B cell (primary cell): ENCODE results near the gene ZCCHC3. TPM values are rescaled to one million over a fixed set of nuclear protein-coding genes. Genes with fewer than 3 reads are reported as not detected.

Experiments used
- ATAC-seq: fragments of 200-7000 bp; cut with Tn5 transposase; one replicate; pipeline ENCODE4 v1.10.0; 2021; ENCODE audit warnings: low read depth, mild to moderate bottlenecking, moderate number of reproducible peaks, moderate library complexity
- CTCF ChIA-PET: fragments of 350-600 bp; sonication (Branson Sonifier 250); formaldehyde crosslinking; loops from one replicate; lab custom pipeline; 2021; ENCODE audit warnings: antibody characterized with exemption, inconsistent platforms; lab: Charles Lee
- POLR2A ChIA-PET: fragments of 350-600 bp; sonication (Branson Sonifier 250); formaldehyde crosslinking; loops from one replicate; lab custom pipeline; 2021; ENCODE audit warnings: antibody characterized with exemption; lab: Charles Lee
- DNase-seq: peaks from one replicate; pipeline ENCODE4 v3.0.0; 2013
- H2AFZ ChIP-seq: 2 replicates; pipeline ENCODE4 v1.6.1; 2012; ENCODE audit warnings: mild to moderate bottlenecking, low read depth, low read length; ENCODE audit not compliant: insufficient read depth, poor library complexity, severe bottlenecking
- H3K27ac ChIP-seq, 2 donors: 1 replicate in 1 of 2; 2 replicates in 1 of 2; pipeline ENCODE4 v1.5.1; 2012 to 2013; ENCODE audit warnings: low read length in 2 of 2, mild to moderate bottlenecking in 2 of 2, moderate library complexity in 1 of 2
- H3K27me3 ChIP-seq, 4 experiments: fragments of 200-600 bp in 1 of 4; sonication (generic) in 1 of 4; replicated peaks in 1 of 4; 1 replicate in 2 of 4; 2 replicates in 2 of 4; pipeline versions ENCODE4 v1.6.1 to v1.7.0; 2013 to 2016; ENCODE audit warnings: low read length in 3 of 4, mild to moderate bottlenecking in 2 of 4, mixed read lengths in 1 of 4, moderate library complexity in 1 of 4; ENCODE audit not compliant: insufficient read depth in 4 of 4, control insufficient read depth in 3 of 4; ENCODE audit errors: control extremely low read depth in 1 of 4
- H3K36me3 ChIP-seq, 2 experiments: replicated peaks in 1 of 2; 1 replicate in 1 of 2; 2 replicates in 1 of 2; pipeline versions ENCODE4 v1.6.1 to v1.7.1; 2013; ENCODE audit warnings: low read length in 1 of 2; ENCODE audit not compliant: insufficient read depth in 2 of 2, control insufficient read depth in 1 of 2; ENCODE audit errors: control extremely low read depth in 1 of 2, extremely low read depth in 1 of 2
- H3K4me1 ChIP-seq, 2 donors: fragments of 200-600 bp in 1 of 2; sonication (generic) in 1 of 2; 1 replicate in 1 of 2; 2 replicates in 1 of 2; pipeline versions ENCODE4 v1.5.1 to v1.6.1; 2013 to 2017; ENCODE audit warnings: low read length in 2 of 2; ENCODE audit not compliant: control insufficient read depth in 2 of 2, insufficient read depth in 2 of 2
- H3K4me2 ChIP-seq: replicated peaks from 2 replicates; pipeline ENCODE3; 2012; ENCODE audit warnings: mild to moderate bottlenecking, low read depth, low read length; ENCODE audit not compliant: poor library complexity, severe bottlenecking
- H3K4me3 ChIP-seq, 5 experiments: fragments of 200-600 bp in 1 of 5; sonication (generic) in 1 of 5; 1 replicate in 3 of 5; 2 replicates in 2 of 5; pipeline versions ENCODE4 v1.5.1 to v1.7.0; 2011 to 2016; ENCODE audit warnings: low read length in 4 of 5, mild to moderate bottlenecking in 4 of 5, low read depth in 2 of 5, control low read depth in 1 of 5, moderate library complexity in 1 of 5; ENCODE audit not compliant: insufficient read depth in 1 of 5; ENCODE audit errors: control extremely low read depth in 1 of 5, extremely low read depth in 1 of 5
- H3K79me2 ChIP-seq: fragments of 200-600 bp; sonication (generic); one replicate; pipeline ENCODE4 v1.6.0; 2016; ENCODE audit warnings: low read length; ENCODE audit not compliant: control insufficient read depth, insufficient read depth
- H3K9ac ChIP-seq: fragments of 200-600 bp; sonication (generic); 2 replicates; pipeline ENCODE4 v1.6.1; 2017; ENCODE audit warnings: mild to moderate bottlenecking, low read length, moderate library complexity
- H3K9me3 ChIP-seq, 3 donors: one replicate each; pipeline versions ENCODE4 v1.6.1 to v1.7.1; 2013; ENCODE audit warnings: low read length in 2 of 3; ENCODE audit not compliant: control insufficient read depth in 2 of 3, insufficient read depth in 1 of 3; ENCODE audit errors: control extremely low read depth in 1 of 3
- H4K20me1 ChIP-seq: 2 replicates; pipeline ENCODE4 v1.6.0; 2012; ENCODE audit warnings: mild to moderate bottlenecking, low read length; ENCODE audit not compliant: insufficient read depth, control insufficient read depth, poor library complexity, severe bottlenecking
- H3K27ac Mint-ChIP-seq: one replicate; pipeline ENCODE4 v1.8.0; 2021; ENCODE audit warnings: mixed read lengths
- H3K27me3 Mint-ChIP-seq: one replicate; pipeline ENCODE4 v1.8.0; 2021; ENCODE audit warnings: mixed read lengths
- H3K4me1 Mint-ChIP-seq: one replicate; pipeline ENCODE4 v1.8.0; 2021; ENCODE audit warnings: mixed read lengths
- H3K4me3 Mint-ChIP-seq: one replicate; pipeline ENCODE4 v1.8.0; 2021; ENCODE audit warnings: mixed read lengths
- H3K9me3 Mint-ChIP-seq: one replicate; pipeline ENCODE4 v1.8.0; 2022; ENCODE audit warnings: mixed read lengths; ENCODE audit not compliant: insufficient read depth
- EZH2 ChIP-seq: IDR thresholded peaks from 2 replicates; pipeline ENCODE4 v1.6.1; 2012; ENCODE audit warnings: borderline replicate concordance, low read depth, mild to moderate bottlenecking, moderate library complexity, low read length; ENCODE audit not compliant: insufficient read depth, poor library complexity, severe bottlenecking
- WGBS: methylation state at CpG from one replicate; pipeline ENCODE4 v1.1.5; 2013; ENCODE audit warnings: missing lambda C conversion rate; ENCODE audit not compliant: insufficient coverage; 5-methylcytosine and 5-hydroxymethylcytosine counted together
- intact Hi-C: fragments of 100-400 bp; cut with micrococcal nuclease; formaldehyde crosslinking; loops from one replicate; pipeline ENCODE4 v1.10.0; 2022
- polyA plus RNA-seq: library from polyadenylated mRNA; depleted of rRNA; stranded (reverse); fragments of >200 nt; gene quantifications from 2 replicates; pipeline ENCODE4 v1.2.3, GENCODE V29; 2012
- total RNA-seq, 2 donors: library from RNA; stranded (reverse); fragments of 120-200 nt in 1 of 2; gene quantifications; 1 replicate in 1 of 2; 2 replicates in 1 of 2; pipeline versions ENCODE4 v1.2.3 to v1.2.4, GENCODE V29; 2013 to 2022
- TF ChIP-seq, protein P1 (sequence below): fragments of 200-600 bp; IDR thresholded peaks from one replicate; pipeline ENCODE4 v1.8.0; 2022; ENCODE audit warnings: antibody characterized with exemption, mild to moderate bottlenecking

Gene ZCCHC3
- total and polyA plus RNA-seq, 2 donors (not counting 1 experiment from before 2014, with no cell fraction given), result 12.8 to 35.7 TPM

DNA sequence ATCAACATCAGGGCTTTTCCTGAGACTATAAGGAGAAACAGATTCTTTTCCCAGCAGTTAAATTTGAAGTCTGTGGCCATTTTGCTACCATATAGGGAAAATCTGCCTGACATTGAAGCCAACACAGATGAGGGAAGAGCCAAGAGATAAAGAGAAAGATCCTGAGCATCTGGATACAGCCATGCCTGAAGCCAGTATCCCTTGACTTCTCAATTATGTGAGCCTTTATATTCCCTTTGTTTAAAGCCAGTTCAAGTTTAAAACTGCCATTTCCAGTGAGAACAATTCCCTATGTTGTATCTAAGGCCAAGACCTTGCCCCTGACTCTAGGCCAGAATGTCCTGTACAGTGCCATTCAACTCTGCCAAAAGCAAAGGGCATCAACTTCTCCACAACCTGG is 45.7 kb downstream of the ZCCHC3 start:
- ATAC-seq (no peak), DNase-seq (no peak)
- Histone ChIP-seq H3K9me3 (no peaks in the 10 kb centered on the region), H3K4me1 (peaks cover 4 to 11% of the 10 kb centered on the region in 2 donors), H4K20me1 (no peaks in the 10 kb centered on the region), H3K36me3 (no peaks in the 10 kb centered on the region), H3K27me3 (no peaks in the 10 kb centered on the region), H3K79me2 (peaks cover under 1% of the 10 kb centered on the region), H3K4me3 (no peak overlapping the region), H3K4me2 (no peak overlapping the region), H3K9ac (no peak overlapping the region), H2AFZ (no peak overlapping the region), H3K27ac (no peak overlapping the region)
- intact Hi-C loops, result no loop called here
- Mint-ChIP-seq H3K4me3 (no peak overlapping the region), H3K27me3 (no peaks in the 10 kb centered on the region), H3K27ac (no peak overlapping the region), H3K4me1 (peaks cover 10% of the 10 kb centered on the region), H3K9me3 (no peaks in the 10 kb centered on the region)
- POLR2A ChIA-PET, result no interaction called here
- no peak for TF ChIP-seq EZH2
- TF ChIP-seq, protein P1, sequence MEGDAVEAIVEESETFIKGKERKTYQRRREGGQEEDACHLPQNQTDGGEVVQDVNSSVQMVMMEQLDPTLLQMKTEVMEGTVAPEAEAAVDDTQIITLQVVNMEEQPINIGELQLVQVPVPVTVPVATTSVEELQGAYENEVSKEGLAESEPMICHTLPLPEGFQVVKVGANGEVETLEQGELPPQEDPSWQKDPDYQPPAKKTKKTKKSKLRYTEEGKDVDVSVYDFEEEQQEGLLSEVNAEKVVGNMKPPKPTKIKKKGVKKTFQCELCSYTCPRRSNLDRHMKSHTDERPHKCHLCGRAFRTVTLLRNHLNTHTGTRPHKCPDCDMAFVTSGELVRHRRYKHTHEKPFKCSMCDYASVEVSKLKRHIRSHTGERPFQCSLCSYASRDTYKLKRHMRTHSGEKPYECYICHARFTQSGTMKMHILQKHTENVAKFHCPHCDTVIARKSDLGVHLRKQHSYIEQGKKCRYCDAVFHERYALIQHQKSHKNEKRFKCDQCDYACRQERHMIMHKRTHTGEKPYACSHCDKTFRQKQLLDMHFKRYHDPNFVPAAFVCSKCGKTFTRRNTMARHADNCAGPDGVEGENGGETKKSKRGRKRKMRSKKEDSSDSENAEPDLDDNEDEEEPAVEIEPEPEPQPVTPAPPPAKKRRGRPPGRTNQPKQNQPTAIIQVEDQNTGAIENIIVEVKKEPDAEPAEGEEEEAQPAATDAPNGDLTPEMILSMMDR, result no peak
- CTCF ChIA-PET, result interaction anchor here (7.0 kb wide), 1 partner anchor 11 kb away, joined by 47 read pairs; no protein-coding TSS in a partner anchor

DNA sequence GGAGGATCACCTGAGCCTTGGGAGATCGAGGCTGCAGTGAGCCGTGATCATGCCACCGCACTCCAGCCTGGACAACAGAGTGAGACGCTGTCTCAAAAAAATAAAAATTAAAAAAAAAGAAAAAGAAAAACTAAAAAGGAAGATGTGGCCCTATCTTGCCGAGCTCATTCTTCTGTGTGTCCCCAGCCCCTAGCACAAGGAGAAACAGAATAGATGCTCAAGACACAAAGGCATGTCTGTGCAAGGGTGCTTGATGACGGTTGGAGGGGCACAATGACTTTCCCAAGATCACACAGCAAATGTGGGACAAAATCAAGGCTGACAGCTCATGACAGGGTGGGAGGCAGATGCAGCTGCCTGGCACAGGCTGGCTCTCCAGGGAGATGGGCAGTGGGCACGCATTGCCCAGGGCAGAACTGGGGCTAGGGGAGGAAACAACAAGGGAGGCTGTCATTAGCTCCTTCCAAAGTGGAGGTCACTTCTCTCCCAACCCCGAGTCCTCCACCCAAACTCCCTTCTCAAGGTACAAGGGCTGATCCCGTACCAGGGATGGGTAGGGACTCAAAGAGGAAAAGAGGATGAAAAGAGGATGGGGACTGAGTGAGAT is 48.8 kb downstream of the ZCCHC3 start:
- Histone ChIP-seq H3K36me3 (no peaks in the 10 kb centered on the region), H3K4me2 (peak overlapping the region; percentile 94), H4K20me1 (no peaks in the 10 kb centered on the region), H3K4me1 (peaks cover 10 to 19% of the 10 kb centered on the region in 2 donors), H3K27ac (no peak overlapping the region), H3K79me2 (peaks cover 4% of the 10 kb centered on the region), H3K9ac (no peak overlapping the region), H3K27me3 (no peaks in the 10 kb centered on the region), H2AFZ (peak overlapping the region; percentile 94), H3K9me3 (no peaks in the 10 kb centered on the region), H3K4me3 (peak overlapping the region in 1 of 5 experiments; percentile 92)
- intact Hi-C loops, result no loop called here
- WGBS, result 96% methylated on average over 4 of the region's 9 CpGs
- Mint-ChIP-seq H3K9me3 (no peaks in the 10 kb centered on the region), H3K27me3 (no peaks in the 10 kb centered on the region), H3K4me1 (peaks cover 13% of the 10 kb centered on the region), H3K27ac (peak overlapping the region; percentile 82), H3K4me3 (peak overlapping the region; percentile 97)
- CTCF ChIA-PET, result interaction anchor here (0.6 to 7.0 kb wide), 4 partner anchors 8 to 202 kb away, joined by 3 to 47 read pairs (median 6); no protein-coding TSS in a partner anchor
- DNase-seq, result no peak
- ATAC-seq, result no peak
- TF ChIP-seq EZH2, result no peak
- TF ChIP-seq, protein P1, result no peak
- POLR2A ChIA-PET, result no interaction called here
